Measurements from ENCODE around the gene UBB.
"Not testable (repeated sequence)": the region's sequence is repeated elsewhere in the genome, so short reads cannot be mapped to it uniquely, and the experiment has no call there.

The UBB gene

GRCh38 chr17:16377941-16378341 is 3.0 kb upstream of the UBB start:
- DNase-seq, result no peak

- DNase-seq, result no peak
These were observed 2.1 kb upstream of the UBB start for GRCh38 chr17:16378636-16379282.

- DNase-seq, result no peak
These were observed 1.2 kb upstream of the UBB start for GRCh38 chr17:16379654-16380053.

- DNase-seq, result no peak
These were observed 567 bp downstream of the UBB start for GRCh38 chr17:16381496-16381820.

GRCh38 chr17:16383216-16383615 is 2.3 kb downstream of the UBB start:
- DNase-seq, result peak; percentile 16

- no peak for DNase-seq
These were observed 2.9 kb downstream of the UBB start for GRCh38 chr17:16383772-16384287.

GRCh38 chr17:16384557-16384956 is 3.7 kb downstream of the UBB start:
- no peak for DNase-seq

- not testable (repeated sequence) for DNase-seq
These were observed 5.2 kb downstream of the UBB start for GRCh38 chr17:16386126-16386507.

- no peak for DNase-seq
These were observed 10.6 kb downstream of the UBB start for GRCh38 chr17:16391451-16391850.

GRCh38 chr17:16392491-16392890 is 11.6 kb downstream of the UBB start:
- DNase-seq, result not testable (repeated sequence)

GRCh38 chr17:16395887-16396286 is 15.0 kb downstream of the UBB start:
- not testable (repeated sequence) for DNase-seq

GRCh38 chr17:16396693-16397092 is 15.8 kb downstream of the UBB start:
- not testable (repeated sequence) for DNase-seq

- no peak for DNase-seq
These were observed 17.7 kb downstream of the UBB start for GRCh38 chr17:16398270-16399267.

- DNase-seq, result not testable (repeated sequence)
These were observed 23.0 kb downstream of the UBB start for GRCh38 chr17:16403847-16404246.

- DNase-seq, result no peak
These were observed 26.1 kb downstream of the UBB start for GRCh38 chr17:16406742-16407674.

GRCh38 chr17:16407911-16408588 is 27.2 kb downstream of the UBB start:
- no peak for DNase-seq

GRCh38 chr17:16415031-16415924 is 34.4 kb downstream of the UBB start, which contains the start of gene TRPV2:
TSS of gene TRPV2 (plus strand) at chr17:16415571. CDS start at chr17:16417669, 2,098 bp downstream.
- DNase-seq, result peak; percentile 64

GRCh38 chr17:16417399-16417798 is 36.5 kb downstream of the UBB start:
- no peak for DNase-seq

- no peak for DNase-seq
These were observed 37.2 kb downstream of the UBB start for GRCh38 chr17:16417896-16418684.

- no peak for DNase-seq
These were observed 37.8 kb downstream of the UBB start for GRCh38 chr17:16418685-16419068.

Measured in CD4-positive, alpha-beta T cell treated with Interleukin-10 for 1 hour (primary cell).